Peyer's patch (tissue), 4 donors: ENCODE results near the gene DIP2A. TPM values are rescaled to one million over a fixed set of nuclear protein-coding genes. Genes with fewer than 3 reads are reported as not detected.
"Not testable (repeated sequence)": the region's sequence is repeated elsewhere in the genome, so short reads cannot be mapped to it uniquely, and the experiment has no call there.

Experiments used
- DNase-seq, 3 donors: peaks; one replicate each; pipeline ENCODE4 v3.0.0-alpha.2; 2017 to 2019
- H3K27ac ChIP-seq, 4 donors: fragments of 200-600 bp; sonication (generic); one replicate each; pipeline ENCODE4 v1.5.1; 2016 to 2019
- H3K27me3 ChIP-seq, 2 donors: fragments of 200-600 bp; sonication (generic); one replicate each; pipeline ENCODE4 v1.5.1; 2019
- H3K36me3 ChIP-seq, 3 donors: fragments of 200-600 bp; sonication (generic); one replicate each; pipeline ENCODE4 v1.5.1; 2016 to 2019
- H3K4me1 ChIP-seq, 4 donors: fragments of 200-600 bp; sonication (generic); one replicate each; pipeline ENCODE4 v1.5.1; 2016 to 2019
- H3K4me3 ChIP-seq, 4 donors: fragments of 200-600 bp; sonication (generic); 1 replicate in 3 of 4; 2 replicates in 1 of 4; pipeline ENCODE4 v1.5.1; 2016 to 2019; ENCODE audit warnings: mild to moderate bottlenecking in 1 of 4
- H3K9me3 ChIP-seq, 4 donors: fragments of 200-600 bp; sonication (generic); one replicate each; pipeline ENCODE4 v1.5.1; 2016 to 2019; ENCODE audit warnings: mild to moderate bottlenecking in 1 of 4
- POLR2A ChIP-seq, 2 donors: fragments of 450-650 bp; IDR thresholded peaks; one replicate each; pipeline ENCODE4 v1.5.1; 2017; ENCODE audit warnings: antibody characterized with exemption in 2 of 2, mild to moderate bottlenecking in 2 of 2, moderate library complexity in 2 of 2
- total RNA-seq, 4 donors: library from RNA; depleted of rRNA; stranded (reverse); fragments of >200 nt; gene quantifications; one replicate each; pipeline ENCODE4 v1.1.0, GENCODE V29; 2016
- TF ChIP-seq, protein P1 (sequence below), 6 experiments: fragments of 450-650 bp in 4 of 6; fragments of 200-600 bp in 2 of 6; sonication (generic) in 1 of 6; IDR thresholded peaks; one replicate each; pipeline ENCODE4 v1.5.1; 2017 to 2019; ENCODE audit warnings: antibody characterized with exemption in 6 of 6, mild to moderate bottlenecking in 3 of 6, moderate library complexity in 1 of 6

Gene DIP2A
- total RNA-seq, 4 donors from 2014 or later, result 69.9 to 108 (median 85.3) TPM

- DNase-seq, result no peak
Measured at GRCh38 chr21:46515109-46515508, 56.4 kb downstream of the DIP2A start.

DNA sequence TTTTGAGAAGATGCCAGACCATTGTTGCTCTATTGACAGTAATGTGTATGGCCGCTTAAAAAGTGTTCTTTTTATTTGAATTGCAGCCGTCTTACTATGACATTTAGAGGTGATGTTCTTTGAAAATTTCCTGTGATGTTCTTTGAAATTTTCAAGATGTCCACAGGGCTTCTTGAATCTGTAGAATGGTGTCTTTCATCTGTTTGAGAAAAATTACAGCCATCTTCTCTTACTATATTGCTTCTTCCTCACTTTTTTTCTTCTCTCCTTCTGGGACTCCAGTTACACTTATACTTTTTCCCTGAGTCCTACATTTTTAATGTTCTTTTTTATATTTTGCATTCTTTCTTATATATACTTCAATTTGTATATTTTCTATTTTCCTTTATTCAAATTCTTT lies 57.4 kb downstream of the DIP2A start:
- DNase-seq, result no peak
- Histone ChIP-seq H3K9me3 (no peaks in the 10 kb centered on the region), H3K27ac (no peak overlapping the region), H3K4me1 (peaks cover 0 to 6% (median 0%) of the 10 kb centered on the region in 4 donors), H3K27me3 (no peaks in the 10 kb centered on the region), H3K36me3 (peaks cover 0 to 43% (median 0%) of the 10 kb centered on the region in 3 donors), H3K4me3 (no peak overlapping the region)
- TF ChIP-seq, protein P1, sequence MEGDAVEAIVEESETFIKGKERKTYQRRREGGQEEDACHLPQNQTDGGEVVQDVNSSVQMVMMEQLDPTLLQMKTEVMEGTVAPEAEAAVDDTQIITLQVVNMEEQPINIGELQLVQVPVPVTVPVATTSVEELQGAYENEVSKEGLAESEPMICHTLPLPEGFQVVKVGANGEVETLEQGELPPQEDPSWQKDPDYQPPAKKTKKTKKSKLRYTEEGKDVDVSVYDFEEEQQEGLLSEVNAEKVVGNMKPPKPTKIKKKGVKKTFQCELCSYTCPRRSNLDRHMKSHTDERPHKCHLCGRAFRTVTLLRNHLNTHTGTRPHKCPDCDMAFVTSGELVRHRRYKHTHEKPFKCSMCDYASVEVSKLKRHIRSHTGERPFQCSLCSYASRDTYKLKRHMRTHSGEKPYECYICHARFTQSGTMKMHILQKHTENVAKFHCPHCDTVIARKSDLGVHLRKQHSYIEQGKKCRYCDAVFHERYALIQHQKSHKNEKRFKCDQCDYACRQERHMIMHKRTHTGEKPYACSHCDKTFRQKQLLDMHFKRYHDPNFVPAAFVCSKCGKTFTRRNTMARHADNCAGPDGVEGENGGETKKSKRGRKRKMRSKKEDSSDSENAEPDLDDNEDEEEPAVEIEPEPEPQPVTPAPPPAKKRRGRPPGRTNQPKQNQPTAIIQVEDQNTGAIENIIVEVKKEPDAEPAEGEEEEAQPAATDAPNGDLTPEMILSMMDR (IDR thresholded peaks at IDR 0.05), result no peak
- TF ChIP-seq POLR2A (IDR thresholded peaks at IDR 0.05), result no peak

More at GRCh38 chr21:46515109-46515508, 56.4 kb downstream of the DIP2A start:
- Histone ChIP-seq H3K27ac (no peak overlapping the region), H3K36me3 (peaks cover 0 to 45% (median 0%) of the 10 kb centered on the region in 3 donors), H3K4me3 (no peak overlapping the region), H3K27me3 (no peaks in the 10 kb centered on the region), H3K9me3 (no peaks in the 10 kb centered on the region), H3K4me1 (peaks cover 0 to 6% (median 0%) of the 10 kb centered on the region in 4 donors)
- TF ChIP-seq POLR2A (IDR thresholded peaks at IDR 0.05), result no peak
- TF ChIP-seq, protein P1 (IDR thresholded peaks at IDR 0.05), result no peak

DNA sequence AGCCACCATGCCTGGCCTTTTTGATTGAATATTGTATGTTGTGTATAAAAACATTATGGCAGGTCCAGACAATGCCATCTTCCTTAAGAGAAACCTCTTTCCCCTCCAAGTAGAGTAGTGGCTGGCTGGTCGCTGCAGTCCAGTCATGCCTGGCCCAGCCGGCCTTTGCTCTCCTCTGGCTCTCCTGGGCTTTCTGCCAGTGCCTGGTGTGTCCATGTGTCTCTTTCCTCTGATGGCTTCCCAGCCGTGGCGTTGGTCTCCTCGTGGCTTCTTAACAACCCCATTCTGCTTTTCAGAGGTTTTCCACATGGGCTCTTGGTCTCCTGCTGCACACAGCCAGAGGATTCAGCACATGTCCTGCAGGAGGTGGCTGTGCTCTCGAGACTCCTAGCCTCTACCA lies 58.7 kb downstream of the DIP2A start:
- TF ChIP-seq, protein P1 (IDR thresholded peaks at IDR 0.05), result no peak
- TF ChIP-seq POLR2A (IDR thresholded peaks at IDR 0.05), result no peak
- Histone ChIP-seq H3K4me1 (peaks cover 0 to 6% (median 0%) of the 10 kb centered on the region in 4 donors), H3K36me3 (peaks cover 0 to 37% (median 0%) of the 10 kb centered on the region in 3 donors), H3K9me3 (no peaks in the 10 kb centered on the region), H3K4me3 (no peak overlapping the region), H3K27me3 (no peaks in the 10 kb centered on the region), H3K27ac (no peak overlapping the region)
- no peak for DNase-seq

DNA sequence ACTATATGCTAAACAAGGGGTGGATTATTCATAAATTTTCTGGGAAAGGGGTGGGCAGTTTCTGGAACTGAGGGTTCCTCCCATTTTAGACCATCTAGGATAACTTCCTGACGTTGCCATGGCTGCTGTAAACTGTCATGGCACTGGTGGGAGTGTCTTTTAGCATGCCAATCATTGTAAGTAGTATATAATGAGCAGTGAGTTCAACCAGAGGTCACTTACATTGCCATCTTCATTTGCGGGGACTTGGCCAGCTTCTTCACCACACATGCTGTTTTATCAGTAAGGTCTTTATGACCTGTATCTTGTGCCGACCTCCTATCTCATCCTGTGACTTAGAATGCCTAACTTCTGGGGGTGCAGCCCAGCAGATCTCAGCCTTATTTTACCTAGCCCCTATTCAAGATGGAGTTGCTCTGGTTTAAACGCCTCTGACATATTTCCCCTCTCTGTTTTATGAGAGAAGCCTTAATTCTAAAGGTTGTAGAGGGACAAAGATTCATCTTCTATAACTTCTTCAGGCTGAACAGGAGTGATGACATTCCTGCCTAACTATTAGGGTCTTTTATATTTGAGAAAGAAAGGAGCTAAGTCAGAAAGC lies 60.4 kb downstream of the DIP2A start:
- no peak for DNase-seq

GRCh38 chr21:46527393-46527792 lies 68.7 kb downstream of the DIP2A start:
- H3K36me3 ChIP-seq, result peaks cover 0 to 32% (median 0%) of the 10 kb centered on the region in 3 donors
- not testable (repeated sequence) for H3K27me3 ChIP-seq, DNase-seq, H3K4me1 ChIP-seq, H3K4me3 ChIP-seq, H3K27ac ChIP-seq, H3K9me3 ChIP-seq

More for the DNA sequence above, 60.4 kb downstream of the DIP2A start:
- no peaks in the 10 kb centered on the region for H3K27me3 ChIP-seq
- H3K9me3 ChIP-seq, result no peaks in the 10 kb centered on the region
- H3K27ac ChIP-seq, result no peak overlapping the region
- H3K4me3 ChIP-seq, result no peak overlapping the region
- peaks cover 0 to 32% (median 0%) of the 10 kb centered on the region in 3 donors for H3K36me3 ChIP-seq
- TF ChIP-seq, protein P1 (IDR thresholded peaks at IDR 0.05), result no peak
- no peak for TF ChIP-seq POLR2A (IDR thresholded peaks at IDR 0.05)
- peaks cover 0 to 6% (median 0%) of the 10 kb centered on the region in 4 donors for H3K4me1 ChIP-seq

GRCh38 chr21:46527801-46528200 lies 69.1 kb downstream of the DIP2A start:
- Histone ChIP-seq H3K9me3 (no peaks in the 10 kb centered on the region), H3K27ac (no peak overlapping the region), H3K4me3 (no peak overlapping the region), H3K4me1 (no peaks in the 10 kb centered on the region), H3K27me3 (no peaks in the 10 kb centered on the region), H3K36me3 (peaks cover 0 to 35% (median 0%) of the 10 kb centered on the region in 3 donors)
- DNase-seq, result no peak
- TF ChIP-seq POLR2A (IDR thresholded peaks at IDR 0.05), result no peak
- TF ChIP-seq, protein P1 (IDR thresholded peaks at IDR 0.05), result no peak
